Measurements from ENCODE around the gene GPR31. TPM values are rescaled to one million over a fixed set of nuclear protein-coding genes. Genes with fewer than 3 reads are reported as not detected.

The GPR31 gene
- total and polyA plus RNA-seq, 2 donors (not counting 3 experiments of a cell fraction or from before 2014, with no cell fraction given), result not detected

- TF ChIP-seq MYC (IDR thresholded peaks at IDR 0.05; ENCODE audit: low read depth, low read length) (no peak), JUN (IDR thresholded peaks at IDR 0.05; ENCODE audit: borderline replicate concordance, insufficient read depth, insufficient read length, low read depth) (no peak), EZH2 (IDR thresholded peaks at IDR 0.05; ENCODE audit: borderline replicate concordance, low read depth, low read length, severe bottlenecking) (no peak), FOS (IDR thresholded peaks at IDR 0.05; ENCODE audit: borderline replicate concordance, insufficient read depth, low read length) (no peak), GATA2 (IDR thresholded peaks at IDR 0.05; ENCODE audit: insufficient read depth, insufficient read length, low read depth, low read length) (no peak), CTCF (IDR thresholded peaks at IDR 0.05; ENCODE audit: extremely low read depth in 1 of 2, insufficient read depth in 1 of 2, low read depth in 1 of 2, low read length in 2 of 2) (no peak)
- Histone ChIP-seq H3K27ac (ENCODE audit: insufficient read depth, low read depth, low read length) (no peak overlapping the region), H2AFZ (ENCODE audit: low read depth, low read length) (no peak overlapping the region), H3K4me2 (ENCODE audit: insufficient read depth, low read length) (no peak overlapping the region), H3K9me1 (replicated peaks; ENCODE audit: control insufficient read depth, extremely low read depth, insufficient read depth, low read length) (no peaks in the 10 kb centered on the region), H3K9me3 (replicated peaks; ENCODE audit: control insufficient read depth, insufficient read depth, low read length) (no peaks in the 10 kb centered on the region), H3K4me3 (replicated peaks in 1 of 3; ENCODE audit: insufficient read depth in 1 of 3, low read depth in 1 of 3, low read length in 3 of 3) (no peak overlapping the region), H4K20me1 (replicated peaks; ENCODE audit: control insufficient read depth, extremely low read depth, insufficient read depth, low read length) (no peaks in the 10 kb centered on the region), H3K79me2 (ENCODE audit: control insufficient read depth, insufficient read depth, low read length) (no peaks in the 10 kb centered on the region), H3K36me3 (ENCODE audit: control insufficient read depth in 2 of 2, extremely low read depth in 1 of 2, insufficient read depth in 2 of 2, low read length in 2 of 2) (no peaks in the 10 kb centered on the region), H3K9ac (replicated peaks; ENCODE audit: extremely low read depth, insufficient read depth, low read length) (no peak overlapping the region), H3K4me1 (ENCODE audit: control insufficient read depth, extremely low read depth, insufficient read depth, low read length) (no peaks in the 10 kb centered on the region), H3K27me3 (ENCODE audit: control insufficient read depth in 2 of 2, insufficient read depth in 2 of 2, low read length in 2 of 2) (no peaks in the 10 kb centered on the region)
- CTCF ChIA-PET, result no interaction called here
- dilution Hi-C loops (cut with MboI; ENCODE audit: extremely low pct_ligation_motif_present, low sequenced_read_pairs) (no loop called here), intact Hi-C loops (cut with micrococcal nuclease) (no loop called here)
- FAIRE-seq (no peak), DNase-seq (ENCODE audit: low read depth, low spot score) (no peak)
- POLR2A ChIA-PET, result no interaction called here
- no TSS peak for BruUV-seq (replicated peaks)
Measured at GRCh38 chr6:167116838-167117228, 40.9 kb downstream of the GPR31 start.
